ENCODE measurements around the gene GMPR.
A peak's percentile ranks its signal among the peaks of the same experiment; 100 is the strongest.

Gene GMPR

GRCh38 chr6:16274885-16275589 lies 36.6 kb downstream of the GMPR start:
- H3K27ac Mint-ChIP-seq, result no peak overlapping the region
- no peaks in the 10 kb centered on the region for H3K4me1 Mint-ChIP-seq (ENCODE audit: low read depth in 2 of 2)
- H3K36me3 Mint-ChIP-seq (ENCODE audit: insufficient read depth), result no peaks in the 10 kb centered on the region
- DNase-seq (no peak), ATAC-seq (replicated peaks) (no peak)
- peaks cover 4 to 13% of the 10 kb centered on the region in 2 donors for H3K27me3 Mint-ChIP-seq
- no peak overlapping the region for H3K4me3 Mint-ChIP-seq
- H3K9me3 Mint-ChIP-seq, result no peaks in the 10 kb centered on the region

GRCh38 chr6:16277101-16277981 lies 39.0 kb downstream of the GMPR start:
- no peak overlapping the region for H3K4me3 Mint-ChIP-seq
- no peak for ATAC-seq (replicated peaks)
- H3K27ac Mint-ChIP-seq, result no peak overlapping the region
- H3K4me1 Mint-ChIP-seq (ENCODE audit: low read depth in 2 of 2), result no peaks in the 10 kb centered on the region
- no peaks in the 10 kb centered on the region for H3K36me3 Mint-ChIP-seq (ENCODE audit: insufficient read depth)
- no peaks in the 10 kb centered on the region for H3K9me3 Mint-ChIP-seq
- H3K27me3 Mint-ChIP-seq, result peaks cover 0 to 13% of the 10 kb centered on the region in 2 donors
- DNase-seq, result no peak

GRCh38 chr6:16278048-16278724 lies 39.8 kb downstream of the GMPR start:
- Mint-ChIP-seq H3K4me1 (ENCODE audit: low read depth in 2 of 2) (no peaks in the 10 kb centered on the region), H3K27me3 (peaks cover 0 to 13% of the 10 kb centered on the region in 2 donors), H3K27ac (no peak overlapping the region), H3K4me3 (no peak overlapping the region), H3K9me3 (no peaks in the 10 kb centered on the region), H3K36me3 (ENCODE audit: insufficient read depth) (no peaks in the 10 kb centered on the region)
- ATAC-seq (replicated peaks) (no peak), DNase-seq (no peak)

DNA sequence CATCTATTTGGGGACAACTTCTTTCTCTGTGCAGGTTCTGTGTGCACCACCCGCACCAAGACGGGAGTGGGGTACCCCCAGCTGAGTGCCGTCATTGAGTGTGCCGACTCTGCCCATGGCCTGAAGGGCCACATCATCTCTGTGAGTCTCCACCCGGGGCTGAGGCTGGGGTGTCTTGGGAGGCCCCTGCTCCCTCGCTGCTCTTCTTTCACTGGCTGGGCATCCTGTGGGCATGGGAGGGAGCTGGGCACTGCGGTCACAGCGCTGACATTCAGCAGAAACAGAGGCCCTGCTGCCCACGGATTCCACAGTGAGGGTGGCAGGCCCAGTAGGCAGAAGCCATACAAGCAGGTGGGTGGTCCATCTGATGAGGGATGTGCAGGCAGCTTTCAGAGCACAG lies 40.4 kb downstream of the GMPR start:
- peaks cover 0 to 13% of the 10 kb centered on the region in 2 donors for H3K27me3 Mint-ChIP-seq
- no peaks in the 10 kb centered on the region for H3K36me3 Mint-ChIP-seq (ENCODE audit: insufficient read depth)
- H3K27ac Mint-ChIP-seq, result no peak overlapping the region
- DNase-seq, result no peak
- no peak overlapping the region for H3K4me3 Mint-ChIP-seq
- H3K9me3 Mint-ChIP-seq, result no peaks in the 10 kb centered on the region
- no peaks in the 10 kb centered on the region for H3K4me1 Mint-ChIP-seq (ENCODE audit: low read depth in 2 of 2)
- no peak for ATAC-seq (replicated peaks)

- H3K27ac Mint-ChIP-seq, result no peak overlapping the region
- no peak overlapping the region for H3K4me3 Mint-ChIP-seq
- peaks cover 0 to 13% of the 10 kb centered on the region in 2 donors for H3K27me3 Mint-ChIP-seq
- ATAC-seq (replicated peaks), result no peak
- DNase-seq, result no peak
- H3K4me1 Mint-ChIP-seq (ENCODE audit: low read depth in 2 of 2), result no peaks in the 10 kb centered on the region
- no peaks in the 10 kb centered on the region for H3K36me3 Mint-ChIP-seq (ENCODE audit: insufficient read depth)
- H3K9me3 Mint-ChIP-seq, result no peaks in the 10 kb centered on the region
These were observed 40.9 kb downstream of the GMPR start for GRCh38 chr6:16279243-16279642.

GRCh38 chr6:16282370-16282769 lies 44.0 kb downstream of the GMPR start:
- Mint-ChIP-seq H3K27me3 (peaks cover 10 to 20% of the 10 kb centered on the region in 2 donors), H3K4me3 (no peak overlapping the region), H3K9me3 (no peaks in the 10 kb centered on the region), H3K4me1 (ENCODE audit: low read depth in 2 of 2) (peaks cover 0 to 7% of the 10 kb centered on the region in 2 donors), H3K27ac (no peak overlapping the region), H3K36me3 (ENCODE audit: insufficient read depth) (no peaks in the 10 kb centered on the region)
- no peak for DNase-seq
- no peak for ATAC-seq (replicated peaks)

- Mint-ChIP-seq H3K27ac (no peak overlapping the region), H3K9me3 (no peaks in the 10 kb centered on the region), H3K4me3 (no peak overlapping the region), H3K27me3 (peaks cover 10 to 15% of the 10 kb centered on the region in 2 donors), H3K36me3 (ENCODE audit: insufficient read depth) (no peaks in the 10 kb centered on the region), H3K4me1 (ENCODE audit: low read depth in 2 of 2) (peaks cover 0 to 7% of the 10 kb centered on the region in 2 donors)
- ATAC-seq (replicated peaks) (no peak), DNase-seq (no peak)
These were observed 46.1 kb downstream of the GMPR start for GRCh38 chr6:16284472-16284871.

DNA sequence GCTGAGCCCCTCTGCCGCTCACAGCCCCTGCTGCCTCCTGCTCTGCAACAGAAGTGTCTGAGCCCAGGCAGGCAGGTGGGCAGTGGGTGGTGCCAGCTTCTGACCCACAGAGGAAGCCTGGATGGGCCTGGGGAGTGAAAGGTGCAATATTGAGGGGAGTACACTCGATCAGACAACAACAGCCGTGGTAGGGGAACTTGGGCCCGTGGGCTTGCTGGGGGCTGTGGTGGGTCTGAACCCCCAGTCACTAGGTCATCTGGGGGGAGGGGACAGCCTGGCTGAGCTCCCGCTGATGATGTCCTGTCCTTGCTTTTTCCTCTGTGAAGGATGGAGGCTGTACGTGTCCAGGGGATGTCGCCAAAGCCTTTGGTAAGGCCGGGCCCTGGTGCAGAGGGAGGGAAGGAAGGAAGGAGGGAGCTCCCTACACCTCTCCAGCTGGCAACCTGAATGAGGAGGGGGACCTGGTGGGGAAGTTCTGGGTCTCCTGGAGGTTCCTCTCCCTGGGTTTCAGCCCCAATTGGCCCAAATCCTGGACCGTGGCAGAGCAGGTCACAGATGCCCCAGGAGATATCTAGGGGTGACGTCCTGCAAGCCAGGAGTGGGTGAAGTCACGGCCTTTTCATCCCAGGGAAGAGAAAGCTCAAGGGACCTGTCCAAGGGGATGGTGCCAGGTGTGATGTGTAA lies 47.2 kb downstream of the GMPR start:
- Mint-ChIP-seq H3K4me3 (no peak overlapping the region), H3K27ac (no peak overlapping the region), H3K9me3 (no peaks in the 10 kb centered on the region), H3K4me1 (ENCODE audit: low read depth in 2 of 2) (peaks cover 0 to 7% of the 10 kb centered on the region in 2 donors), H3K27me3 (peaks cover 10 to 26% of the 10 kb centered on the region in 2 donors), H3K36me3 (ENCODE audit: insufficient read depth) (no peaks in the 10 kb centered on the region)
- DNase-seq (no peak), ATAC-seq (replicated peaks) (no peak)

DNA sequence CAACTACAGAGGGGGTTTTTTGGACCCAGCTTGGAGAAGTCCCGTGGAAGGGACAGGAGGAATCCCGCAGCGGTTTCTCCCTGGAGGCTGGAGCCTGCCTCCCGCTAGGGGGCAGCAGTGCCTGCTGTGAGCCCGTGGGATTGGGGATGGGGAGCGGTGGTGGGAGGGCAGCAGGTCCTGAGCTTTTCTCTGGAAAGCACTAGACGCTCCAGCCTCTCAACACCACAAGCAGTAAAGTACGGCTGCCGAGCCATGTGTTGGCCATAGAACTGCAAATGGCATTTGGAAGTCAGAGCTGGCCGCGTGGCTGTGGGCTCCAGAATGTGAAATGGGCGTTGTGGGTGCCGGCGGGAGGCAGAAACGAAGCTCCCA lies 47.8 kb downstream of the GMPR start:
- DNase-seq, result peak in 2 of 3 experiments; percentile 7 to 25
- H3K27ac Mint-ChIP-seq, result no peak overlapping the region
- peaks cover 10 to 26% of the 10 kb centered on the region in 2 donors for H3K27me3 Mint-ChIP-seq
- H3K36me3 Mint-ChIP-seq (ENCODE audit: insufficient read depth), result no peaks in the 10 kb centered on the region
- H3K4me3 Mint-ChIP-seq, result no peak overlapping the region
- no peaks in the 10 kb centered on the region for H3K9me3 Mint-ChIP-seq
- peaks cover 0 to 7% of the 10 kb centered on the region in 2 donors for H3K4me1 Mint-ChIP-seq (ENCODE audit: low read depth in 2 of 2)
- no peak for ATAC-seq (replicated peaks)

GRCh38 chr6:16288163-16288562 lies 49.8 kb downstream of the GMPR start:
- DNase-seq (no peak), ATAC-seq (replicated peaks) (no peak)
- no peaks in the 10 kb centered on the region for H3K36me3 Mint-ChIP-seq (ENCODE audit: insufficient read depth)
- no peak overlapping the region for H3K27ac Mint-ChIP-seq
- no peaks in the 10 kb centered on the region for H3K9me3 Mint-ChIP-seq
- peaks cover 10 to 26% of the 10 kb centered on the region in 2 donors for H3K27me3 Mint-ChIP-seq
- H3K4me1 Mint-ChIP-seq (ENCODE audit: low read depth in 2 of 2), result peaks cover 0 to 7% of the 10 kb centered on the region in 2 donors
- H3K4me3 Mint-ChIP-seq, result no peak overlapping the region

GRCh38 chr6:16291739-16292138 lies 53.4 kb downstream of the GMPR start:
- H3K4me1 Mint-ChIP-seq (ENCODE audit: low read depth in 2 of 2), result peaks cover 0 to 2% of the 10 kb centered on the region in 2 donors
- H3K36me3 Mint-ChIP-seq (ENCODE audit: insufficient read depth), result no peaks in the 10 kb centered on the region
- no peaks in the 10 kb centered on the region for H3K9me3 Mint-ChIP-seq
- no peak for DNase-seq
- no peak overlapping the region for H3K4me3 Mint-ChIP-seq
- ATAC-seq (replicated peaks), result no peak
- no peak overlapping the region for H3K27ac Mint-ChIP-seq
- peaks cover 0 to 16% of the 10 kb centered on the region in 2 donors for H3K27me3 Mint-ChIP-seq

DNA sequence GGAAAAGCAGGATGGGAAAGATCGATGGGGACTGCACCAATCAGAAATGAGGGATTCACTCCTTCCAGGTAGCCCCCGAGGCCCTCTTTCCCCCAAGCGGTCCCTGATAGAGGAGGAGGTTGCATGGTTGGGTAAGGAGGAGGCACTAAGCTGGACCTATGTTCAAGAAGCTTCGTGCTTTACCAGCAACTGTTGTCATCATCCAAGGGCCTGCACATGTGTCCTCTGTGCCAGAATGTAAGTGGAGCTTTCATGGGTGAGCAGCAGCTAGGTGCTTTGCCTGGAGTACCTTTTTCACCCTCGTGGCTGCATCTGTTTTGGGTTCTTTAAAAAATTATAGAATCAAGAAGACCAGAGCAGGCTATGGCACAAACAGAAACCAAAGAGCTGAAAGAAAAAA lies 54.0 kb downstream of the GMPR start:
- Mint-ChIP-seq H3K27me3 (peaks cover 0 to 16% of the 10 kb centered on the region in 2 donors), H3K36me3 (ENCODE audit: insufficient read depth) (no peaks in the 10 kb centered on the region), H3K9me3 (no peaks in the 10 kb centered on the region), H3K4me1 (ENCODE audit: low read depth in 2 of 2) (peaks cover 0 to 2% of the 10 kb centered on the region in 2 donors), H3K4me3 (no peak overlapping the region), H3K27ac (peak overlapping the region in 1 of 2 donors; percentile 30)
- ATAC-seq (replicated peaks) (no peak), DNase-seq (no peak)

DNA sequence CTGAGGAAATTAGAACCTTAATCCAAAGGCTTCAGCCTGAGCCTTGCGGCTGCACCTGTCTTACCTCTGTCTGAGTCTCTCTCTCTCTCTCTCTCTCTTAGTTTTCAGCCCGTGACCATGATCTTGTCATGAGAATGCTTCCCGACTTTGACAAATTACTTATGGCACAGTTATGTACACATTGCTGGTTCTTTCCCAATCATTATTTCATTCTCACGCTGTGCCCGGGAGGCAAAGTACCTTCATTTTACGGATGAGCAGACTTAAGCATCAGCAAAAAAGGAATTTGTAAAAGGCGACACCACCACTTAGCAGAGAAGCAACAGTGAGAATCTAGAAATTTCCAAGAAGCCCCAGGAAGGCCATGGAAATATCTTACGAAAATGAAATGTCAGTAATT lies 54.6 kb downstream of the GMPR start:
- no peak overlapping the region for H3K4me3 Mint-ChIP-seq
- peaks cover 0 to 16% of the 10 kb centered on the region in 2 donors for H3K27me3 Mint-ChIP-seq
- ATAC-seq (replicated peaks) (no peak), DNase-seq (no peak)
- H3K27ac Mint-ChIP-seq, result peak overlapping the region in 1 of 2 donors; percentile 30
- peaks cover 0 to 2% of the 10 kb centered on the region in 2 donors for H3K4me1 Mint-ChIP-seq (ENCODE audit: low read depth in 2 of 2)
- no peaks in the 10 kb centered on the region for H3K9me3 Mint-ChIP-seq
- H3K36me3 Mint-ChIP-seq (ENCODE audit: insufficient read depth), result no peaks in the 10 kb centered on the region

Measured in effector memory CD8-positive, alpha-beta T cell (primary cell).